Measurements from ENCODE around the gene INPP5A. TPM values are rescaled to one million over a fixed set of nuclear protein-coding genes. Genes with fewer than 3 reads are reported as not detected.

Gene INPP5A
- total and polyA plus RNA-seq, 2 experiments from 2014 or later, result 41.2 to 53.6 TPM

DNA sequence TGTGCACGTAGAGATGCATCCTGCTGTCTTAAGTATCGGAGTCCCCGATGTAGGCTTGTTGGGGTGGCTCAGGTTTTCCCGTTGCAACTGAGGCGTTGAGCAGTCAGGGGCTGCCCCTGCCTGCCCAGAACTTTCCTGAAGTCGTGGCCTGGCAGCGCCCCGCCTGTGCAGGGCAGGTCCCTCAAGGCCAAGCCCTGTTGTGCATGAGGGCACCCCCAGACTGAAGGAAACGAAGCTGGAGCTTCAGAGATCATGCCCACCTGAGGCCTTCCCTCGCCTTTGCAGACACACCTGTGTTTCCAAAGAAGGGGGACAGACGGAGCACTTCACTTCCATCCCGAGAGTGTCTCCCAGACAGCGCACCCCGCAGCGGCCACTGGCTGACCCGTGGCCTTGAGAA, 127.3 kb downstream of the INPP5A start:
- Histone ChIP-seq H4K20me1 (ENCODE audit: insufficient read depth, poor library complexity, severe bottlenecking) (no peaks in the 10 kb centered on the region), H3K27ac (no peak overlapping the region), H3K9me3 (ENCODE audit: low read depth) (no peaks in the 10 kb centered on the region), H3K27me3 (no peaks in the 10 kb centered on the region), H3K36me3 (replicated peaks; ENCODE audit: insufficient read depth, low read depth) (no peaks in the 10 kb centered on the region), H3K4me1 (ENCODE audit: insufficient read depth) (no peaks in the 10 kb centered on the region), H3K9me2 (replicated peaks; ENCODE audit: insufficient read depth) (no peaks in the 10 kb centered on the region), H3K79me2 (no peaks in the 10 kb centered on the region), H2AFZ (no peak overlapping the region), H3K4me2 (no peak overlapping the region), H3K4me3 (no peak overlapping the region)
- no peak for DNase-seq (ENCODE audit: low spot score)
- TF ChIP-seq EZH2phosphoT487 (IDR thresholded peaks at IDR 0.05; ENCODE audit: low read depth, severe bottlenecking, unreplicated experiment) (no peak), CTCF (IDR thresholded peaks at IDR 0.05; ENCODE audit: poor library complexity) (no peak), EZH2 (IDR thresholded peaks at IDR 0.05; ENCODE audit: borderline replicate concordance) (no peak)
- 95% methylated on average over 16 of the region's 16 CpGs for WGBS (ENCODE audit: low lambda C conversion rate, missing lambda C conversion rate)

DNA sequence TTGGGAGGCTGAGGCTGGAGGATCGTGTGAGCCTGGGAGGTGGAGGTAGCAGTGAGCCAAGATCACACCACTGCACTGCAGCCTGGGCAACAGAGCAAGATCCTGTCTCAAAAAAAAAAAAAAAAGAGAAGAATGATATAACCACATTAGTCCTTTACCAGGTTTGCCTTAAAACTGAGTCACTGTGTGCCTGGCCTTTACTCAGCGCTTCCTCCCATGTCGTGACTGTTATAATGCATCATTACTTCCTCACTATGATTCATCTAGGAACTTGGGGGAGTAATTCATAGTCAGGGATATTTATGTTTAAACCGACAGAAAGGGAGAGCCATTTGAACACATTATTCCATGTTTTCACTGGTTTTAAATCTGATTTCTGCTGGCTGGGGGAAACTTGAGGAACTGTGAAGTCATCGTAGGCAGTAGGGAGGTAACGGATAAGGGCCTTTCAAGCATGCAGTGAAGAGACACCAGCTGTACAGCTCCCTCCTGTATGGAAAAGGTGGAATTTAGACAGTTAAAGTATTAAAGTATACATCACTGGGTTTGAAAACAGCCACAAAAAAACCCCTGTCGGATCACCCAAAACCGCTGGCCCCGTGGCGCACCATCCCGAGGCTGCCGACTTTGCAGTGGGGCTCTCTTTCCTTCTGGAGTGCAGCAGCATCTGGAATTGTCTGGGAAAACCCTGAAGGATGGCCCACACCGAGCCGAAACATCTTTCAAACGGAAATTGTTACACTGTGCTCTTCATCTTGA, 128.5 kb downstream of the INPP5A start:
- Histone ChIP-seq H3K4me2 (no peak overlapping the region), H3K4me3 (no peak overlapping the region), H3K27me3 (no peaks in the 10 kb centered on the region), H3K79me2 (no peaks in the 10 kb centered on the region), H3K4me1 (ENCODE audit: insufficient read depth) (no peaks in the 10 kb centered on the region), H4K20me1 (ENCODE audit: insufficient read depth, poor library complexity, severe bottlenecking) (no peaks in the 10 kb centered on the region), H2AFZ (no peak overlapping the region), H3K9me3 (ENCODE audit: low read depth) (no peaks in the 10 kb centered on the region), H3K36me3 (replicated peaks; ENCODE audit: insufficient read depth, low read depth) (no peaks in the 10 kb centered on the region), H3K27ac (no peak overlapping the region), H3K9me2 (replicated peaks; ENCODE audit: insufficient read depth) (no peaks in the 10 kb centered on the region)
- no peak for DNase-seq (ENCODE audit: low spot score)
- WGBS (ENCODE audit: low lambda C conversion rate, missing lambda C conversion rate), result 91% methylated on average over 15 of the region's 15 CpGs
- TF ChIP-seq EZH2phosphoT487 (IDR thresholded peaks at IDR 0.05; ENCODE audit: low read depth, severe bottlenecking, unreplicated experiment) (no peak), CTCF (IDR thresholded peaks at IDR 0.05; ENCODE audit: poor library complexity) (no peak), EZH2 (IDR thresholded peaks at IDR 0.05; ENCODE audit: borderline replicate concordance) (no peak)

DNA sequence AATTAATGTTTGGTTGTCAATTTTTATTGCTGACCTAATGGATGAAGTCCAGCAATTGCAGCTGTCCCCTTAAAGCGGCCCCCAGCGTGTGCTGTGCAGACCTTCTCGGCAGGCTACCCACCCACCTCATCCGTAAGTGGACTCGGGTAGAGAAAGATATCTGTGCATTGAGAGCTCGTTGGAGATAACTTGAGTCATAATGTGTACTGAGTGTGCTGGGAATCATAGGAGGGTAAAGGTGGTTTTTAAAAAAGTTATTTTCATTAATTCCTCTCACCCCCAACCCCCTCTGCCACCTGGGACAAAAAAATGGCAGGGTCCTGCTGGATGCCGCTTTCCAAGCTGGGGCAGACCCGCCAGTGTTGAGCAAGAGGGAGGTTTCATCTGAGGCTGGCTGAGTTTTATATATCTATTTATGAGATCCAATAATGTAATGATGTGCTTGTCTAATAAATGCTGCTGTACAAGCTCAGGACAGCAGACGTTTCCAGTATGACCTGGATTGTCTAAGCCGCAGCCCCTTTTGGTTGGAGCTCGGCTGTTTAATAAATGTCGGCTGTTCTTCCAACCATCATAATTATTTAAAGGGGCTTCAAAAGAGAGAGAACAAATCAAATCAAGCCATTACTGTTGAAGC, 129.2 kb downstream of the INPP5A start:
- no peak for TF ChIP-seq EZH2phosphoT487 (IDR thresholded peaks at IDR 0.05; ENCODE audit: low read depth, severe bottlenecking, unreplicated experiment)
- no peak for TF ChIP-seq CTCF (IDR thresholded peaks at IDR 0.05; ENCODE audit: poor library complexity)
- no peak for TF ChIP-seq EZH2 (IDR thresholded peaks at IDR 0.05; ENCODE audit: borderline replicate concordance)
- H3K27me3 ChIP-seq, result no peaks in the 10 kb centered on the region
- no peaks in the 10 kb centered on the region for H4K20me1 ChIP-seq (ENCODE audit: insufficient read depth, poor library complexity, severe bottlenecking)
- H3K9me2 ChIP-seq (replicated peaks; ENCODE audit: insufficient read depth), result no peaks in the 10 kb centered on the region
- no peak overlapping the region for H3K4me2 ChIP-seq
- H3K36me3 ChIP-seq (replicated peaks; ENCODE audit: insufficient read depth, low read depth), result no peaks in the 10 kb centered on the region
- H3K4me3 ChIP-seq, result no peak overlapping the region
- DNase-seq (ENCODE audit: low spot score), result no peak
- H3K79me2 ChIP-seq, result no peaks in the 10 kb centered on the region
- no peaks in the 10 kb centered on the region for H3K4me1 ChIP-seq (ENCODE audit: insufficient read depth)
- no peaks in the 10 kb centered on the region for H3K9me3 ChIP-seq (ENCODE audit: low read depth)
- H2AFZ ChIP-seq, result no peak overlapping the region
- WGBS (ENCODE audit: low lambda C conversion rate, missing lambda C conversion rate), result 77% methylated on average over 12 of the region's 12 CpGs
- H3K27ac ChIP-seq, result no peak overlapping the region
